ENCODE results near the gene SH3RF3.
"Not testable (repeated sequence)": the region's sequence is repeated elsewhere in the genome, so short reads cannot be mapped to it uniquely, and the experiment has no call there.

Gene SH3RF3

DNA sequence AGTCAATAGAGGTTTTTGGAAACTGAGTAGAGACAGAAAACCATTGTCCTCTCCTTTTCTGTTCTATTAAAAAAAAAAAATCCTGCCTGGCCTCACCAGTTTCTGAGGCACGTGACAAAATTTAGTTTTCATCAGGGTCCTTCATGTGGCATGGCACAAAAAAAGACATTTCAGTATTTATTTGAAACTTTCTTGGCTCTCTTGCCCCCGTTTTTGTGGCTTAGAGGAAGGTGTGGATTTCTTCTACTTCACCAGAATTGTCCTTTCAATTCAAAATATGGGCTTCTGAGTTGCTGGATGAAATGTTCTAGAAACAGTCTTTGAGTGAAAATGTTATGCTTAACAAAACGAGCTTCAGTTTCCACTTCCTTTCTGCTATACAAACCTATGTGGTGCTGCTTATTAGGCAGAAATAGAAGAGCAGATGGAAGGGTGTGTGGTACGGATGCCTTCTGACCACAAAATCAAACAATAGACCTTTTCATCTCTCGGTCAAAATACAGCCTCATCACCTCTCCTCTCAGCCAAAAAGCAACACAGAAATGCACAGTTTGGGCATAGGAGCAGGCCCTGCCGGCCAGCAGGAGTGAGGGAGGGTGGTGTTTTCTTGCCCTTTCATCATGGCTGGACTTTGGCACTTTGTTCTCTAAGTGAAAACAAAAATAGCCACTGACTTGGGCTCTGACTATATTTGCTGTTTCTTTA, 89.2 kb downstream of the SH3RF3 start:
- DNase-seq (ENCODE audit: low spot score): peak; percentile 99

DNA sequence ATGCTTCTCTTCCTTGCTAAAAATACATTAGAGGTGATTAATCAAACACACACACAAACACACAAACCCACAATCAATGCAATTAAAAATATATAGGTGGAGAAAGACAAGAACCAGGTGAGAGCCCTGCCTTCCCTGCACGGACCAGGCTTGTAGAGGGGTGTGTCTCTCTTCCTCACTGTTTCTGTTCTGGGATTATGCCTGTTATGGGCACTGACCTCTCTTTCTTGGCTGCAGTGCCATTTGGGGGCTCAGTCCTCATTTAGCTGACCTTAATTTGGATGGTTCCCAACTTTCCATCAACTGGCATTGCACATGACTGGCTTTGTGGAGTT, 89.8 kb downstream of the SH3RF3 start:
- no peak for DNase-seq (ENCODE audit: low spot score)

DNA sequence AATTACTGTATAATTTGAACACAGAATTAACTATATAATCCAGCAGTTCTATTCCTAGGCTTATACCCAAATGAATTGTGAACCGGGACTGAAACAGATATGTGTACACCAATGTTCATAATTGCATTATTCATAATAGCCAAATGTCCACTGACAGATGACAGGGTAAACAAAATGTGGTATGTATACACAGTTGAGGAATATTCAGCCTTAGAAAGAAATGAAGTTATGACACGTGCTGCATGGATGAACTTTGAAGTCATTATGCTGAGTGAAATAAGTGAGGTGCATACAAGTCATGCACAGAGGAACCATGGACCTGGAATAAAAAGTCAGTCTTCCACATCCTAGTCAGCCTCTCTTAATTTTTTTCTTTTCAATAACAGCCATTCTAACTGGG, 91.9 kb downstream of the SH3RF3 start:
- DNase-seq (ENCODE audit: low spot score): no peak

- DNase-seq (ENCODE audit: low spot score): not testable (repeated sequence)
Observed at GRCh38 chr2:109221316-109221715, 92.3 kb downstream of the SH3RF3 start.

- no peak for DNase-seq (ENCODE audit: low spot score)
Observed at GRCh38 chr2:109222422-109222821, 93.4 kb downstream of the SH3RF3 start.

- DNase-seq (ENCODE audit: low spot score): no peak
Observed at GRCh38 chr2:109222825-109223471, 93.9 kb downstream of the SH3RF3 start.

DNA sequence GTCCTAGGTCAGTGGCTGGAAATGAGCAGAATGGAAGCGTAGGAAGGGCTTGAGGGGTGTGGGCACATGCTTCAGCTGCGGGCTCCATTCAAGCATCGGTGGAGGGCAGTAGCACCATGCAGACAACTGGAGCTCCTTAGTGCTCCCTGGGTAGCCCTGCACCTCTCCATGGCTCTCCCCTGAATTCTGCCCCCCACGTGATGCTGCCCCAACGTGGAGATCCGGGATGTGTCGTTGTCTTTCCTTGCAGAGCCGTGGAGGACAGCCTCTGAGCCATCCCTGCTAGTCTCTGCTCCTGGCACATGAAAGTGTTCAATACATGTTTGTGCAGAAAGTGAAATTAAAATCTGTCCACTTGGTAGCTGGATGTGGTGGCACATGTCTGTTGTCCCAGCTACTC, 94.5 kb downstream of the SH3RF3 start:
- DNase-seq (ENCODE audit: low spot score): no peak

DNA sequence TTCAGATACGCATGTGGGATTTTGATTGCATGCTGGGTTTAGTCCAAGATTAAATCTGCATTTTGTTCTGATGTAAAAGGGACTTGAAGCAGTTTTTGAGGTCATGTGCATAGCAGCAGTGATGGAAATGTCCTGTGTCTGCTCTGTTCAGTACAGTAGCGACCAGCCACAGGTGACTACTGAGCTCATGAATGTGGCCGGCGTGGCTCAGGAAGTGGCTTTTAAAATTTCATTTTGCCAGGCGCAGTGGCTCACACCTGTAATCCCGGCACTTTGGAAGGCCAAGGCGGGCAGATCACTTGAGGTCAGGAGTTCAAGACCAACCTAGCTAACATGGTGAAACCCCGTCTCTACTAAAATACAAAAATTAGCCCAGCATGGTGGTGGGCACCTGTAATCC, 95.3 kb downstream of the SH3RF3 start:
- DNase-seq (ENCODE audit: low spot score): not testable (repeated sequence)

DNA sequence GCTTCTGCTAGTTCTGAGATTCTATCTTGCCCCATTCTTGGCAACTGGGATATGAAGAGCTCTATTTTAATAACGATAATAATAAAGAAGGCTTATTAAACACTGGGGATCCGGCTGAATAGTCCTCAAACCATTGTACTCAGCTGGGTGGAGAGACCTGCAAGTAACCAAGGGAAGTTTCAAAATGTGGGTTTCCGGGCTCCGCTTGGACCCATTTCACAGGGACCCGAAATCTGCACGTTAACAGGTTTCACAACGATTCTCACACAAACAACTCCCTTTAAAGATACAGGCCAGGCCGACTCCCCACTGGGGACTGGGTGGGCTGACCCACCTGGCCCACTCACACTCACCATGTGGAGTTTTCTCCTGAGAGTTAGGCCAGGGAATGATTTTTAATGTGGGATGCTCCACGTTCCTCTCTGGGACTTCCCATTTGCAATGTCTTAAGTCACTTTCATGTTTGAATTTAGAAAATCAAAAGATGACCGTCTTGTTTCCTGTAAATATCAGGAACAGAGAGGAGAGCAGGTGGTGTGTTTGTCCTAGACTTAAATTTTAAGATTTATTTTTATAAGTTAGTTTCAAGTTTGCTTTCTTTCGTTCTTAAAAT, 96.3 kb downstream of the SH3RF3 start:
- no peak for DNase-seq (ENCODE audit: low spot score)

DNA sequence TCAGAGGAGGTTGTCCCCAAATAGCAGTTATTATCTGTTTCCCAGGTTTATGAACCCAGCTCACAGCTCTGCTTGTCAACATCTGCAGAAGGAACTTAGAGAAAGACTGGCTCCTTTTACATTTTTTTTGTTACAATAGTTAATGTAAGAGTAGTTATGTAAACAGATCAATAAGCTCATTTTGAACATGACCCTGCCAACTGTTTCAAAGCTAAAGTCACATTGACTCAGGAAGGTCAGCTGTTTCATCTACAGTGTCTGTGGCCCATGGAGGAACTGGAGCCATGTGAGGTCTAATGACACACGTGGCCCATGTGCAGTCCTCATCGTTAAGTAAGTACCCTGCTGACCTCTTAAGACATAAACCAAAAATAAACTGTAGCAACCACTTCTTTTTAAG, 97.1 kb downstream of the SH3RF3 start:
- no peak for DNase-seq (ENCODE audit: low spot score)

DNA sequence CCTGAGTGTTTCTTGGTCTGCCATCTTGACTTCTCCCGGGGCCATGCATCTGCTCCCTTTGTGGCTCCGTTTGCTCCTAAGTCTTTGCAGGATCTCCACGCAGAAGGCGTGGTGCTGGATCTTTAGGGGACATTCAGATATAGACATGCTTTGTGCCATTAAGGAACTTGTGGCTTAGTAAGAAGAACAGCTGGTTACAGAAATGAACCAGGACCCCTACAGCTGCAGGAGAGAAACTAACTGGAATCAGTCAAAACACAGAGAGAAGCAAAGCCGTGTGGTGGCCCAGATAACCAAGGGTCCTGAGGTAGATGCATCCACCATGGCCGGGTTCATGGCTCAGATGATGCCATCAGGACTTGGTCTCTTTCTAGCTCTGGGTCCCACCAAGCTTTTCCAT, 97.6 kb downstream of the SH3RF3 start:
- DNase-seq (ENCODE audit: low spot score): no peak

- no peak for DNase-seq (ENCODE audit: low spot score)
Observed at GRCh38 chr2:109229094-109229675, 100.2 kb downstream of the SH3RF3 start.

DNA sequence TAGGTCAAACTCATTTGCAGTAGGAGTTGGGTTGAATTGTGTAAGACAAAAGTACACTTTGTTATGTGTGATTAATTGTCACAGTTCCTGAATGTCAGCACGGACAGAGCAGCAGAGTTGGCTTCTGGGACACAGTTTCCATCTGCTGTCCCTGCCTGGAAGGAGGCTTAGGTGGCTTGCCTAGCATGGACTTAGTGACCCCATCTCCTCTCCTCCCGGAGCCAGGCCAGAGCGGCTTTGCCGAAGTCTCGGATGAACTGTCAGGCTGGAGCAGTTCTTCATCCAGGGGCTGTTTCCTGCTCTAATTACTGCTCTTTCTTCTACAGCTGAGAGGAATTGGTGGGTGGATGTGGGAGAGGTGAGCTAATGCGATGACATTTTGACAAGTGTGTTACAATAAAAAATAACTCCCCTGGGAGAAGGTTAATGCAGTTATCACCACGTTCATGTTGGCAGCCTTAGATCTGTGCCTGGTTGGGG, 102.0 kb downstream of the SH3RF3 start:
- DNase-seq (ENCODE audit: low spot score): no peak

DNA sequence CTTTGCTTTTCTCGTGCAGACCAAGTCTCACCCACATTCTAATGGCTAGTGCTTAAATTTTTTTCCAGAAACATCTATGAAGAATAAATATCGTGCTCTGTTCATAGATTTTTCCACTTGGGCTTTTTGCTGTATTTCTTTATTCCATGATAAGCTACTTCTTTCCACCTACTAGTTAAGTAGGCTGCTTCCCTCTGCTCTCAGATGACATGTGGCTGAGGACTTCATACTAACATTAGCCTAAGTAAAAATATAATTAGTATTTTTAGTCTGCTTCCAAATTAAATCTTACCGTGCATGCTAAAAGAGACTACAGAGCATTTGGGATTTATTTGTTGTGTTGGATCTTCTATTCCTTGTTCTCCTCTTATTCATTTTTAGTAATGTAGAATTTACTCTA, 102.4 kb downstream of the SH3RF3 start:
- no peak for DNase-seq (ENCODE audit: low spot score)

DNA sequence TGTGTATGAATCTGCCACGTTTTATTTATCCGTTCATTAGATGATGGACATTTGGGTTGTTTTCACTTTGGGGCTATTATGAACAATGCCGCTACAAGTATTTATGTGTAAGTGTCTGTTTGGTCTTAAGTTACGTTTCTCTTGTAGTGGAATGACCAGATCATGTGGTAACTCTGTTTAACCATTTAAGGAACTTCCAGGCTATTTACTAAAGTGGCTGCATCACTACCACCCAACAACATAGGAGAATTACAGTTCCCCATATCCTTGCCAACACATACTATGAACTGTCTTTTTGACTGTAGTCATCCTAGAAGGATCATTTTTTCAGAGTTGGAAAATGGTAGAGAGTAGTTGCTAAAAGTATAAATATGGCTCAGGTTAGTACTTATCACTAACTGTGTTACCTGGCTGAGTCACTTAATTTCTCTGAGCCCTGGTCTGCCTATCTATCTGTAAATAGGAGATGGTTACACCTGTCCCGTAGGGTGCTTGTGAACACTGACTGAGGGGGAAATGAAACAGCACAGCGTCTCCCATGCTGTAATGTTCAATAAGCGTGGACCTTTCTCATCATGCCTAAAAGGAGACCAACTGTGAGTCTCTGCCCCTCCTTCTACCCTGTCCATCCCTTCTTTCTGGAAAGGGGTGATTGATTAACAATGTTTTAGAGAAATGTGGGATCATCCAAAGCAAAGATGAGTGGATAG, 103.1 kb downstream of the SH3RF3 start:
- no peak for DNase-seq (ENCODE audit: low spot score)

DNA sequence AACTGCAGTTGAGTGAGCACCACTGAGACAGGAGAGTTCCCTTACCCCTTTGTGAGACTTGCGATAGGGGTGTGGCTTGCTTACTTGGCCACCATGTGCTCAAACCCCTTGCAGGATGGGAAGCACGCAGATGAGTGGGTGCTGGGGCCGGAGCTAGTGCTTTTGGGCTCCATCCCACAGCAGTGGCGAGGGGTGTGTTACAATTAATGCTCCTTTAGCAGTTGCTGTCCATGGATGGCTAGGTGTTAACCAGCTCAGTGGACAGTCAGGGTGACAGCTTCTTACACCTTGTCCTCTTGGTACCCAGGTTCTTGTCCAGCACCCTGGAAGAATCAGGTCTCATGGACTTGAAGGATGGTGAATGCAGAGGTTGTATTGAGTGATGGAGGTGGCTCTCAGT, 103.9 kb downstream of the SH3RF3 start:
- no peak for DNase-seq (ENCODE audit: low spot score)

DNA sequence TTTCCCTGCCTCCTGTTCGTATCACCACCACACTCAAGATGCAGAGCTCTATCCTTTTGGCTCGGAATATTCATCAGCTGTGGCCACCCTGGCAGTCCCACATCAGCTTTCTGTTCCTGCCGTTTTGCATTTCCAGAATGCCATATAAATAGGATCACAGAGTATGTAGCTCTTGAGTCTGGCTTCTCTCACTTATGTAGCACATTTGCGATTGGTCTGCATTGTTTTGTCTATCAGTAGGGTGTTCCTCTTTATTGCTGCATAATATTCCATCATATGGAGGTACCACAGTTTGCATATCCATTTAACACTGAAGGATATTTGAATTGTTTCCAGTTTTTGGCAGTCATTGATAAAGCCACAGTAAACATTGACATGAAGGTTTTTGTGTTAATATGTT, 104.6 kb downstream of the SH3RF3 start:
- DNase-seq (ENCODE audit: low spot score): no peak

DNA sequence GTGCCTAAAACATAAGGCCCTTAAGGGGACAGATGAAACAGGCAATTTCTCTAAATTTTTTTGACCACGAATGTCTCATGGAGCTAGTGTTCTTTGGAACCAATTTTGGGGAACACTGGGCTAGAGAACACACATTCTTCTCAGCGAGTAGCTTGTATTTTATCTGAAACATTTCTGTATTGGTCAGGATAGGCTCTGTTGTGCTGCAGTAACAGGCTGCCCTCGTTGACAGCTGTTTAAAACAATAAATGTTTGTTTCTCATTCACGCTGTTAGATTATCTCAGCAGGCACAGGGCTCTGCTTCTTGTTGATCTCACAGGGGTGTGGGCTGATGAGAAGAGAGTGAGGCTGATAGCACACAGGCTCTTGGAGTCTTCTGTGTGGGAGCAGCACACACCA, 105.3 kb downstream of the SH3RF3 start:
- no peak for DNase-seq (ENCODE audit: low spot score)

GRCh38 chr2:109236147-109236546, 107.1 kb downstream of the SH3RF3 start:
- no peak for DNase-seq (ENCODE audit: low spot score)

DNA sequence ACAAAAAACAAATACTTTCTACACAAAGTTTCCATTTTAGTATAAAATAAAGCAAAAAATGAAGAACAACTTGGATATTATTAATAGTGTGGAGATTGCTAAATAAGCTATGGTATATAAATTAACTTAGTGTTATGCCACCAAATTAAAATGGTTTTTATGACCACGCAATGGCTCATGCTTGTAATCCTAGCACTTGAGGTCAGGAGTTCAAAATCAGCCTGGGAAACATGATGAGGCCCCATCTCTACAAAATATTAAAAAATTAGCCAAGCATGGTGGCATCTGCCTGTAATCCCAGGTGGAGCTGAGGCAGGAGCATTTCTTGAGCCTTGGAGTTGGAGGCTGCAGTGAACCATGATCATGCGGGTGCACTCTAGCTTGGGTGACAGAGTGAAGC, 108.8 kb downstream of the SH3RF3 start:
- no peak for DNase-seq (ENCODE audit: low spot score)

- DNase-seq (ENCODE audit: low spot score): no peak
Observed at GRCh38 chr2:109238580-109238979, 109.6 kb downstream of the SH3RF3 start.

- DNase-seq (ENCODE audit: low spot score): peak; percentile 33
Observed at GRCh38 chr2:109239720-109240119, 110.7 kb downstream of the SH3RF3 start.
